SK-N-SH (cell line): Measurements from ENCODE around the gene OR52B6. TPM values are rescaled to one million over a fixed set of nuclear protein-coding genes. Genes with fewer than 3 reads are reported as not detected.

Experiments
- CTCF ChIA-PET: fragments of 300-600, 350-600 bp; formaldehyde crosslinking; extraction: SDS; loops from one replicate; lab custom pipeline; 2021; lab: Yijun Ruan, JAX
- POLR2A ChIA-PET: fragments of 350-600 bp; sonication (Branson Sonifier 250); formaldehyde crosslinking; extraction: SDS; loops from one replicate; lab custom pipeline; 2020; ENCODE audit warnings: antibody characterized with exemption, inconsistent platforms; lab: Yijun Ruan, JAX
- DNase-seq: peaks from one replicate; pipeline ENCODE4 v3.0.0; 2012
- H2AFZ ChIP-seq: fragments of 200-600 bp; sonication (generic); 2 replicates; pipeline ENCODE4 v1.8.1; 2016; ENCODE audit warnings: antibody characterized with exemption, mild to moderate bottlenecking, low read depth
- H3F3A ChIP-seq: fragments of 200-600 bp; sonication (generic); replicated peaks from 2 replicates; pipeline ENCODE3; 2016; ENCODE audit warnings: antibody characterized with exemption, mild to moderate bottlenecking; ENCODE audit not compliant: insufficient read depth
- H3K27ac ChIP-seq, 2 experiments: fragments of 200-500 bp in 1 of 2; fragments of 200-600 bp in 1 of 2; sonication (Bioruptor generic) in 1 of 2; sonication (generic), shearing (Covaris generic) in 1 of 2; 2 replicates each; pipeline versions ENCODE4 v1.5.1 to v1.6.1; 2014 to 2016; ENCODE audit warnings: low read depth in 2 of 2, inconsistent platforms in 1 of 2, low read length in 1 of 2, mild to moderate bottlenecking in 1 of 2, mixed read lengths in 1 of 2
- H3K27me3 ChIP-seq: fragments of 200-600 bp; sonication (generic), shearing (Covaris generic); 2 replicates; pipeline ENCODE4 v1.6.1; 2016; ENCODE audit warnings: mixed run types; ENCODE audit not compliant: insufficient read depth
- H3K36me3 ChIP-seq, 2 experiments: fragments of 200-500 bp in 1 of 2; fragments of 200-600 bp in 1 of 2; sonication (Bioruptor generic) in 1 of 2; sonication (generic) in 1 of 2; replicated peaks in 1 of 2; 2 replicates each; pipeline versions ENCODE3 to v1.5.1; 2014 to 2016; ENCODE audit warnings: low read length in 1 of 2, mild to moderate bottlenecking in 1 of 2; ENCODE audit not compliant: insufficient read depth in 2 of 2, control insufficient read depth in 1 of 2
- H3K4me1 ChIP-seq, 2 experiments: fragments of 200-500 bp in 1 of 2; fragments of 200-600 bp in 1 of 2; sonication (Bioruptor generic) in 1 of 2; sonication (generic), shearing (Covaris generic) in 1 of 2; 2 replicates each; pipeline versions ENCODE4 v1.5.1 to v1.6.1; 2014 to 2016; ENCODE audit warnings: low read depth in 1 of 2, low read length in 1 of 2, mixed run types in 1 of 2; ENCODE audit not compliant: insufficient read depth in 2 of 2, control insufficient read depth in 1 of 2
- H3K4me2 ChIP-seq: fragments of 200-600 bp; sonication (generic), shearing (Covaris generic); 2 replicates; pipeline ENCODE4 v1.6.1; 2017; ENCODE audit warnings: mixed run types
- H3K4me3 ChIP-seq, 2 experiments: fragments of 200-500 bp in 1 of 2; fragments of 200-600 bp in 1 of 2; sonication (Bioruptor generic) in 1 of 2; sonication (generic), shearing (Covaris generic) in 1 of 2; 2 replicates each; pipeline versions ENCODE4 v1.5.1 to v1.8.1; 2014 to 2016; ENCODE audit warnings: low read depth in 2 of 2, inconsistent platforms in 1 of 2, low read length in 1 of 2, mild to moderate bottlenecking in 1 of 2, mixed read lengths in 1 of 2, moderate library complexity in 1 of 2
- H3K79me2 ChIP-seq: fragments of 200-600 bp; sonication (generic); 2 replicates; pipeline ENCODE4 v1.8.1; 2017; ENCODE audit warnings: mild to moderate bottlenecking; ENCODE audit not compliant: insufficient read depth
- H3K9ac ChIP-seq: fragments of 200-600 bp; sonication (generic); 2 replicates; pipeline ENCODE4 v1.6.1; 2017; ENCODE audit warnings: mixed run types
- H3K9me2 ChIP-seq: fragments of 200-600 bp; sonication (generic); 2 replicates; pipeline ENCODE4 v1.6.1; 2017; ENCODE audit warnings: mixed run types
- H3K9me3 ChIP-seq: fragments of 200-600 bp; sonication (generic); 2 replicates; pipeline ENCODE4 v1.6.1; 2017; ENCODE audit warnings: mixed run types, mild to moderate bottlenecking, moderate library complexity
- H4K20me1 ChIP-seq: fragments of 200-600 bp; sonication (generic); 2 replicates; pipeline ENCODE4 v1.6.1; 2017; ENCODE audit warnings: mild to moderate bottlenecking, mixed run types; ENCODE audit not compliant: insufficient read depth
- CTCF ChIP-seq: fragments of 200-600 bp; sonication (generic); IDR thresholded peaks from 2 replicates; pipeline ENCODE4 v1.6.1; 2017; ENCODE audit warnings: antibody characterized with exemption, mild to moderate bottlenecking, moderate library complexity
- FOXM1 ChIP-seq: IDR thresholded peaks from 2 replicates; pipeline ENCODE4 v1.4.0; 2012; ENCODE audit warnings: low read depth, mild to moderate bottlenecking
- GATA2 ChIP-seq: sonication (generic); formaldehyde crosslinking; IDR thresholded peaks from 2 replicates; pipeline ENCODE4 v1.5.0; 2020; ENCODE audit warnings: mild to moderate bottlenecking, missing genetic modification reagents
- JUND ChIP-seq: IDR thresholded peaks from 2 replicates; pipeline ENCODE4 v1.4.0; 2012
- POLR2AphosphoS5 ChIP-seq: IDR thresholded peaks from 2 replicates; pipeline ENCODE4 v1.6.1; 2012; ENCODE audit warnings: low read depth, low read length
- RAD21 ChIP-seq: IDR thresholded peaks from 2 replicates; pipeline ENCODE4 v1.6.1; 2012; ENCODE audit warnings: mild to moderate bottlenecking, low read length
- RFX5 ChIP-seq: IDR thresholded peaks from 2 replicates; pipeline ENCODE4 v1.6.1; 2012; ENCODE audit warnings: mild to moderate bottlenecking, improper control_type of control experiment, low read length
- SMC3 ChIP-seq: IDR thresholded peaks from 2 replicates; pipeline ENCODE4 v1.6.1; 2012; ENCODE audit warnings: low read depth, low read length, improper control_type of control experiment
- TCF12 ChIP-seq: IDR thresholded peaks from 2 replicates; pipeline ENCODE4 v1.4.0; 2012
- TEAD4 ChIP-seq: IDR thresholded peaks from 2 replicates; pipeline ENCODE4 v1.4.0; 2012; ENCODE audit warnings: mild to moderate bottlenecking, borderline replicate concordance; ENCODE audit not compliant: insufficient read depth
- USF1 ChIP-seq: IDR thresholded peaks from 2 replicates; pipeline ENCODE4 v1.4.0; 2012; ENCODE audit warnings: low read depth, borderline replicate concordance
- ZBTB33 ChIP-seq: IDR thresholded peaks from 2 replicates; pipeline ENCODE4 v1.4.0; 2012; ENCODE audit warnings: low read depth, borderline replicate concordance
- WGBS: methylation state at CpG from one replicate; pipeline ENCODE4 v1.1.6; 2017; ENCODE audit warnings: low lambda C conversion rate; 5-methylcytosine and 5-hydroxymethylcytosine counted together
- polyA plus RNA-seq, 3 experiments: library from polyadenylated mRNA; depleted of rRNA; stranded (reverse); fragments of >200 nt; gene quantifications; 2 replicates each; pipeline ENCODE4 v1.2.3, GENCODE V29; 2012

OR52B6 gene
- polyA plus RNA-seq, 1 of the 3 experiments (the other 2 are of a cell fraction) = not detected

GRCh38 chr11:5624489-5625279, 44.0 kb downstream of the OR52B6 start, which contains the start of gene TRIM34:
Gene TRIM34 (plus strand): TSS chr11:5625001. CDS start chr11:5632332, 7,331 bp downstream.
- H3K4me1 ChIP-seq = no peaks in the 10 kb centered on the region
- no peaks in the 10 kb centered on the region; the same call in 1 of the 2 replicates for H3K27me3 ChIP-seq
- TF ChIP-seq SMC3 = no peak
- no peak for TF ChIP-seq GATA2 (CRISPR knock-in tag)
- no peak for TF ChIP-seq RFX5
- TF ChIP-seq TCF12 = no peak
- TF ChIP-seq TEAD4 = no peak
- TF ChIP-seq JUND = no peak
- no peak for TF ChIP-seq ZBTB33
- TF ChIP-seq POLR2AphosphoS5 = no peak
- TF ChIP-seq USF1 = no peak
- TF ChIP-seq FOXM1 = no peak
- TF ChIP-seq RAD21 = no peak
- TF ChIP-seq, all 33 proteins: peak for 0
- WGBS = 0% methylated on average over 7 of the region's 7 CpGs
- no peak for DNase-seq
- Histone ChIP-seq H3F3A (peaks cover 16% of the 10 kb centered on the region), H4K20me1 (no peaks in the 10 kb centered on the region), H2AFZ (peak within 1 kb of the TSS; percentile 82), H3K36me3 (no peaks in the 10 kb centered on the region), H3K27ac (peak within 1 kb of the TSS in 1 of 2 experiments; percentile 3; a peak in 1 of 4 replicates), H3K9me3 (no peaks in the 10 kb centered on the region), H3K79me2 (no peaks in the 10 kb centered on the region), H3K9me2 (no peaks in the 10 kb centered on the region), H3K4me2 (peak within 1 kb of the TSS; percentile 83), H3K9ac (peak within 1 kb of the TSS; percentile 37; the same call in 1 of the 2 replicates), H3K4me3 (peak within 1 kb of the TSS; percentile 48 to 70; a peak in 3 of 4 replicates)
- POLR2A ChIA-PET = no interaction called here
- CTCF ChIA-PET = no interaction called here

GRCh38 chr11:5625281-5625680, 44.6 kb downstream of the OR52B6 start:
- POLR2A ChIA-PET = no interaction called here
- no peaks in the 10 kb centered on the region; the same call in 1 of the 2 replicates for H3K27me3 ChIP-seq
- no peak for TF ChIP-seq POLR2AphosphoS5
- no peak for TF ChIP-seq CTCF
- TF ChIP-seq RFX5 = no peak
- CTCF ChIA-PET = no interaction called here
- no peaks in the 10 kb centered on the region for H4K20me1 ChIP-seq
- H3K4me2 ChIP-seq = peak overlapping the region; percentile 83
- H3K4me1 ChIP-seq = no peaks in the 10 kb centered on the region
- peak overlapping the region; percentile 48 to 70; a peak in 3 of 4 replicates for H3K4me3 ChIP-seq
- peak overlapping the region; percentile 82 for H2AFZ ChIP-seq
- 8% methylated on average over 4 of the region's 4 CpGs for WGBS
- DNase-seq = no peak
- H3K36me3 ChIP-seq = no peaks in the 10 kb centered on the region
- no peaks in the 10 kb centered on the region for H3K9me2 ChIP-seq
- peaks cover 15% of the 10 kb centered on the region for H3F3A ChIP-seq
- no peaks in the 10 kb centered on the region for H3K79me2 ChIP-seq
- H3K9ac ChIP-seq = peak overlapping the region; percentile 37; the same call in 1 of the 2 replicates
- no peaks in the 10 kb centered on the region for H3K9me3 ChIP-seq
- H3K27ac ChIP-seq = peak overlapping the region in 1 of 2 experiments; percentile 3; a peak in 1 of 4 replicates
